Astrocyte of the cerebellum (primary cell): ENCODE results near the gene RTTN.
"Not testable (repeated sequence)": the region's sequence is repeated elsewhere in the genome, so short reads cannot be mapped to it uniquely, and the experiment has no call there.

Experiments used
- DNase-seq: peaks from one replicate; pipeline ENCODE4 v3.0.0-alpha.2; 2011; ENCODE audit warnings: low read depth
- H3K4me3 ChIP-seq: 2 replicates; pipeline ENCODE4 v1.5.1; 2011; ENCODE audit warnings: mild to moderate bottlenecking, low read depth, low read length, moderate library complexity
- CTCF ChIP-seq: IDR thresholded peaks from 2 replicates; pipeline ENCODE4 v1.5.1; 2012; ENCODE audit warnings: low read length, low read depth, moderate library complexity, mild to moderate bottlenecking; ENCODE audit errors: missing control alignments
- in situ Hi-C: cut with HindIII; loops from 2 replicates; pipeline ENCODE4 v1.10.0; 2017; ENCODE audit warnings: low sequenced_read_pairs

RTTN gene

GRCh38 chr18:70113511-70113910 lies 92.0 kb downstream of the RTTN start:
- no peak for TF ChIP-seq CTCF
- H3K4me3 ChIP-seq = no peak overlapping the region
- in situ Hi-C loops = no loop called here
- no peak for DNase-seq

DNA sequence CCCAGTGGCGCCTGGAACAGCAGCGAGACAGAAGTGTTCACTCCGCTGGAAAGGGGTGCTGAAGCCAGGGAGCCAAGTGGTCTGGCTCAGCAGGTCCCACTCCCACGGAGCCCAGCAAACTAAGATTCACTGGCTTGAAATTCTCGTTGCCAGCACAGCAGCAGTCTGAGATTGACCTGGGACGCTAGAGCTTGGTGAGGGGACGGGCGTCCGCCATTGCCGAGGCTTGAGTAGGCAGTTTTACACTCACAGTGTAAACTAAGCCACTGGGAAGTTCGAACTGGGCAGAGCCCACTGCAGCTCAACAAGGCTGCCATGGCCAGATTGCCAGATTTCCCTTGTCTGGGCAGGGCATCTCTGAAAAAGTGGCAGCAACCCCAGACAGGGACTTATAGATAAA lies 94.8 kb downstream of the RTTN start:
- in situ Hi-C loops = no loop called here
- no peak for DNase-seq
- H3K4me3 ChIP-seq = no peak overlapping the region
- TF ChIP-seq CTCF = no peak

GRCh38 chr18:70107091-70107490 lies 98.4 kb downstream of the RTTN start:
- DNase-seq = no peak
- no peak for TF ChIP-seq CTCF
- no peak overlapping the region for H3K4me3 ChIP-seq
- in situ Hi-C loops = no loop called here

- DNase-seq, in situ Hi-C loops, H3K4me3 ChIP-seq: not testable (repeated sequence)
These were observed 102.6 kb downstream of the RTTN start for GRCh38 chr18:70102854-70103253.

GRCh38 chr18:70089858-70090257 lies 115.6 kb downstream of the RTTN start:
- no peak for DNase-seq
- TF ChIP-seq CTCF = no peak
- no peak overlapping the region for H3K4me3 ChIP-seq
- in situ Hi-C loops = no loop called here

DNA sequence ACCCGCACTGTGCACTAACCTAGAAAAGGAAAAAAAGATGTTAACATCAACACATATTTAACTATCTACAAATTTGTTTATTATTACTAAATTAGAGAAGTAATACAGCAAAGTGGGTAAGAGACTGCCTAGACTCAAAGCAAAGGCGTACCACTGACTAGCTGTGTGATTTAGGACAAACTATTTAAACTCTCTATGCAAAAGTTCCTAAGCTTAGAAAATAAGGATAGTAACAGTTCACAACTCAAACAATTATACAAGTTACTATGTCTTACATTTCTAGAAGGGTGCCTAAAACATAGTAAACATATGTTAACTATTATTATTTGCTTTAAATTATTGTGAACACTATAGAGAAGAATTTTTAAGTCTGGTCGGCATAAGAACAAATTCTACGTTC lies 119.4 kb downstream of the RTTN start:
- DNase-seq = no peak
- no peak for TF ChIP-seq CTCF
- in situ Hi-C loops = no loop called here
- no peak overlapping the region for H3K4me3 ChIP-seq

DNA sequence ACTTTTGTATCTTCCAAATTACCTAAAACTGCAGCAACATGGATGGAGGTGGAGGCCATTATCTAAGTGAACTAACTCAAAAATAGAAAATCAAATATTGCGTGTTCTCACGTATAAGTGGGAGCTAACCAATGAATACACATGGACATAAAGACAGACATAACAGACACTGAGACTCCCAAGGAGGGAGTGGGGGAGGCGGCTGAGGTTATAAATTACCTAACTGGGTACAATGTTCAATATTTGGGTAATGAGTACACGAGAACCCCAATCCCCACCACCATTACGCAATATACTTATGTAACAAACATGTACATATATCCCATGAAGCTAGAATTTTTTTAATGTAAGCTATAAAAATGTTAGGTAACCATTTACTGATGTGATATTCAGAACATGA lies 119.8 kb downstream of the RTTN start:
- no peak for DNase-seq
- in situ Hi-C loops = no loop called here
- H3K4me3 ChIP-seq = no peak overlapping the region
- TF ChIP-seq CTCF = no peak
